Stimulated activated CD8-positive, alpha-beta memory T cell treated with anti-CD3 and anti-CD28 coated beads, Interleukin-4, amount 100 ng/mL, for 1 hour (primary cell): Measurements from ENCODE around the gene STAC3.

Source experiments
- DNase-seq, 2 donors: peaks; one replicate each; pipeline ENCODE4 v3.0.0-alpha.2; 2020; ENCODE audit warnings: low read depth in 2 of 2, low spot score in 1 of 2

STAC3 gene

DNA sequence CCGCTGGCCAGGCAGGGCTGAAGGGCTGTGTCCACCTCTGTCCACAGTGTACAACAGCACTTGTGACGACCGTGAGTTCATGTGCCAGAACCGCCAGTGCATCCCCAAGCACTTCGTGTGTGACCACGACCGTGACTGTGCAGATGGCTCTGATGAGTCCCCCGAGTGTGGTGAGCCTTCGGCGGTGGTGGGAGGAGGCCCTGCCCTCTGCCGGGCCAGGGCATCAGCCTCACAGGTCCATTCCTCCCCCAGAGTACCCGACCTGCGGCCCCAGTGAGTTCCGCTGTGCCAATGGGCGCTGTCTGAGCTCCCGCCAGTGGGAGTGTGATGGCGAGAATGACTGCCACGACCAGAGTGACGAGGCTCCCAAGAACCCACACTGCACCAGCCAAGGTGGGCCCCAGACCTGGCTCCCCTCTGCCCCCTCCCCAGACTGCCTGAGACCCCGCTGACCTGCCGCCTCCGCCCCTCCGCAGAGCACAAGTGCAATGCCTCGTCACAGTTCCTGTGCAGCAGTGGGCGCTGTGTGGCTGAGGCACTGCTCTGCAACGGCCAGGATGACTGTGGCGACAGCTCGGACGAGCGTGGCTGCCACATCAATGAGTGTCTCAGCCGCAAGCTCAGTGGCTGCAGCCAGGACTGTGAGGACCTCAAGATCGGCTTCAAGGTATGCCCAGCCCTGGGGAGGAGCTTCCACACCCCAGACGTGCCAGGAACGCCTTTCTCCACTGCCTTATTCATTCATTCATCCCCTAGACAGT is 55.2 kb downstream of the STAC3 start:
- DNase-seq = no peak

DNA sequence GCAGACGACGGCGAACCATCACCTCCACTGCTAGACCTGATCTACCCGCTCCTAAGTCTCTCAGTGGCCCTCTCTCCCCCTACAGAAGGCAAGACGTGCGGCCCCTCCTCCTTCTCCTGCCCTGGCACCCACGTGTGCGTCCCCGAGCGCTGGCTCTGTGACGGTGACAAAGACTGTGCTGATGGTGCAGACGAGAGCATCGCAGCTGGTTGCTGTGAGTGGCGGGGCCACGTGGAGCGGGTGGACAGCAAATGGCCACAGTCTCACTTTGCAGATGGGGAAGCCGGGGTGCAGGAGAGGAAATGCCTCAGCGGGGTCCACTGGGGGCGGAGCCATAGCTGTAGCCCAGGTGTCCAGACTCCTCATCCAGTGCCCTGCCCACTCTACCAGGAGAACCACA is 55.8 kb downstream of the STAC3 start:
- DNase-seq = no peak

DNA sequence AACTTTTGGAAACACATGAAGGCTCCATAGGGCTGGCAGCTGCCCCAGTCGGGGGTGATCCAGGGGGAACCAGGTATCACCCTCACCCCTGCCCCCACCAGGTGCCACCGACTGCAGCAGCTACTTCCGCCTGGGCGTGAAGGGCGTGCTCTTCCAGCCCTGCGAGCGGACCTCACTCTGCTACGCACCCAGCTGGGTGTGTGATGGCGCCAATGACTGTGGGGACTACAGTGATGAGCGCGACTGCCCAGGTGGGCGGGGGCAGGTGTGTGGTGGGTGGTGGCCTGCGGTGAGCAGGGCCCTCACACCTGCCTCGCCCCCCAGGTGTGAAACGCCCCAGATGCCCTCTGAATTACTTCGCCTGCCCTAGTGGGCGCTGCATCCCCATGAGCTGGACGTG is 56.7 kb downstream of the STAC3 start:
- DNase-seq = no peak

DNA sequence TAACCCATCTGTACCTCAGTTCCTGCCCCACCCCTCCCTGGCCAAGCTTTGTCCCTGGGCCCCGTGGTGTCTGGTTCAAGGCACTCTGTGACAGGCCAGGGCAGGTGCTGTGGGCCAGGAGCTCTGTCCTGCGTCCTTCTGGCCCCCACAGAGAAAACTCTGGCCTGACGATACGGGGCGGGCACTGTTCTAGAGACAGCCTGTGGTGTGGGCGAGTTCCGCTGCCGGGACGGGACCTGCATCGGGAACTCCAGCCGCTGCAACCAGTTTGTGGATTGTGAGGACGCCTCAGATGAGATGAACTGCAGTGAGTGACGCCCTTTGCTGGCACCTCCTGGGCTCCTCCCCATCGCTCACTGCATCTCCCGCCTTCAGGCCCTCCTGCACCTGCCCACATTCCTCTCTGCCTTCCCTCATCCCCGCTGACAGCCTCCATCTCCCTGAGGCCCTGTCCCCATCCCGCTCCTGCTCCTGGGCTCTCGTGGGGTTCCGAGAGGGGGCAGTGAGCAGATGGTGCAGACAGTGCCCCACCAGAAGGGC is 57.2 kb downstream of the STAC3 start:
- no peak for DNase-seq
